Measurements from ENCODE around the gene FEZF2. TPM values are rescaled to one million over a fixed set of nuclear protein-coding genes. Genes with fewer than 3 reads are reported as not detected.

The FEZF2 gene
- total and polyA plus RNA-seq, 8 donors: not detected

DNA sequence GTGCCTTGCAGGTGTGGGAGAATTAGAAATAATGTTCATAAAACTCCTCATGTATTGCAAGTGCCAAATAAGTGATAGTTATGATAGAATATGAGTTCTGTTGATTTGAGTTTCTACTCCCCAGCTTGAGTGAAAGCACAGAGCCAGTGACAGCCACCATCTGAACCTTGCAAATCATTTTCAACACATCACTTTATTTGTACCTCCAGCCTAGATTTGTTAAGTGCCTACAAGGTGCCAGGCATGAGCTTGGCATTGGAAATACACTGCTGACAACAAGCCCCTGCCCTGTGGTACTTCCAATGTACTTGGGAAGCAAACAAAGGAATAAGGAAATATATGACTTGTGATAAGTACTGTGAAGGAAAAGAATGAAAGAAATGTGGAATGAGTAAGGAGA lies 17.0 kb downstream of the FEZF2 start:
- no peaks in the 10 kb centered on the region for H3K36me3 ChIP-seq
- no peak for DNase-seq
- intact Hi-C loops (cut with DNase I; ENCODE audit: low total_unique reads): no loop called here
- no peaks in the 10 kb centered on the region for H3K4me1 ChIP-seq
- H3K27ac ChIP-seq: no peak overlapping the region
- TF ChIP-seq, protein P1, sequence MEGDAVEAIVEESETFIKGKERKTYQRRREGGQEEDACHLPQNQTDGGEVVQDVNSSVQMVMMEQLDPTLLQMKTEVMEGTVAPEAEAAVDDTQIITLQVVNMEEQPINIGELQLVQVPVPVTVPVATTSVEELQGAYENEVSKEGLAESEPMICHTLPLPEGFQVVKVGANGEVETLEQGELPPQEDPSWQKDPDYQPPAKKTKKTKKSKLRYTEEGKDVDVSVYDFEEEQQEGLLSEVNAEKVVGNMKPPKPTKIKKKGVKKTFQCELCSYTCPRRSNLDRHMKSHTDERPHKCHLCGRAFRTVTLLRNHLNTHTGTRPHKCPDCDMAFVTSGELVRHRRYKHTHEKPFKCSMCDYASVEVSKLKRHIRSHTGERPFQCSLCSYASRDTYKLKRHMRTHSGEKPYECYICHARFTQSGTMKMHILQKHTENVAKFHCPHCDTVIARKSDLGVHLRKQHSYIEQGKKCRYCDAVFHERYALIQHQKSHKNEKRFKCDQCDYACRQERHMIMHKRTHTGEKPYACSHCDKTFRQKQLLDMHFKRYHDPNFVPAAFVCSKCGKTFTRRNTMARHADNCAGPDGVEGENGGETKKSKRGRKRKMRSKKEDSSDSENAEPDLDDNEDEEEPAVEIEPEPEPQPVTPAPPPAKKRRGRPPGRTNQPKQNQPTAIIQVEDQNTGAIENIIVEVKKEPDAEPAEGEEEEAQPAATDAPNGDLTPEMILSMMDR (IDR thresholded peaks at IDR 0.05): no peak
- TF ChIP-seq POLR2AphosphoS5 (IDR thresholded peaks at IDR 0.05) (no peak), EP300 (IDR thresholded peaks at IDR 0.05) (no peak), POLR2A (IDR thresholded peaks at IDR 0.05) (no peak)
- H3K9me3 ChIP-seq: no peaks in the 10 kb centered on the region
- H3K27me3 ChIP-seq: peaks cover 0 to 26% (median 0%) of the 10 kb centered on the region in 3 donors
- H3K4me3 ChIP-seq: no peak overlapping the region

- Histone ChIP-seq H3K9me3 (no peaks in the 10 kb centered on the region), H3K4me1 (no peaks in the 10 kb centered on the region), H3K36me3 (no peaks in the 10 kb centered on the region), H3K4me3 (no peak overlapping the region), H3K27me3 (peaks cover 0 to 29% (median 0%) of the 10 kb centered on the region in 3 donors), H3K27ac (no peak overlapping the region)
- TF ChIP-seq EP300 (IDR thresholded peaks at IDR 0.05) (no peak), POLR2AphosphoS5 (IDR thresholded peaks at IDR 0.05) (no peak), POLR2A (IDR thresholded peaks at IDR 0.05) (no peak)
- TF ChIP-seq, protein P1 (IDR thresholded peaks at IDR 0.05): no peak
- intact Hi-C loops (cut with DNase I; ENCODE audit: low total_unique reads): no loop called here
- DNase-seq: no peak
- WGBS, 5 donors: 65 to 76% (median 72%) methylated on average over 3 of the region's 3 CpGs
These were observed 17.6 kb downstream of the FEZF2 start for GRCh38 chr3:62355703-62356102.

DNA sequence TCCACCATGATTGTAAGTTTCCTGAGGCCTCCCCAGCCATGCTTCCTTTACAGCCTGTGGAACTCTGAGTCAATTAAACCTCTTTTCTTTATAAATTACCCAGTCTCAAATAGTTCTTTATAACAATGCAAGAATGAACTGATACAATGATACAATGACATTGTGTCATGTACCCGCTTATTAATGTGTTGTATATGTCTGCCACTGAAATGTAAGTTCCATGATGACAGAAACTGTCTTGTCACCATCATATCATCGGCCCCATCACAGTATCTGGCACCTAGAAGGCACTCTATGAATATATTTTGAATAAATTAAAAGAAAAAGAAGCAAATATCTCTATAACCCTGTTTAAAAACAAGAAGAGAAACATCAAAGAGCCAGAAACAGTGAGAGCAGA lies 29.6 kb downstream of the FEZF2 start:
- WGBS, 5 donors: 68 to 76% (median 73%) methylated on average over 2 of the region's 2 CpGs
- H3K27me3 ChIP-seq: no peaks in the 10 kb centered on the region
- H3K9me3 ChIP-seq: no peaks in the 10 kb centered on the region
- no peaks in the 10 kb centered on the region for H3K36me3 ChIP-seq
- no peak for DNase-seq
- intact Hi-C loops (cut with DNase I; ENCODE audit: low total_unique reads): no loop called here
- TF ChIP-seq, protein P1 (IDR thresholded peaks at IDR 0.05): no peak
- TF ChIP-seq EP300 (IDR thresholded peaks at IDR 0.05) (no peak), POLR2A (IDR thresholded peaks at IDR 0.05) (no peak), POLR2AphosphoS5 (IDR thresholded peaks at IDR 0.05) (no peak)
- H3K4me3 ChIP-seq: no peak overlapping the region
- H3K27ac ChIP-seq: no peak overlapping the region
- H3K4me1 ChIP-seq: no peaks in the 10 kb centered on the region

DNA sequence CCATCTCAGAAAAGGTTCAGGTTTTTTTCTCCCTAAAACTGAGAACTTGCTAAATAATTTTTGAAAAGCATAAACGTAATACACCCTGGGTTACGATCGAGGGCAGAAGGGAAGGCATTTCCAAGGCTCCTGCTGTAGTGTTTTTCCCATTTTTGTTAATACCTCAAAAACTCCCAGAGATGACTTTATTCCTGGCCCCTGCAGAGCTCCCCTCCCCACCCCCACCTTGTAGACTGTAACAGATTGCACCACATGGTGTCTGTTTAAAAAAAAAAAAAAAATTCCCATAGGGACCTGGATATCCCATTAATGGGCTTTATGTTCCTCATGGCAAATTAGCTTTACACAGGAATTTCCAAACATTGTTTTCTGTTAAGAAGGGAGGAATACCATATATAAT lies 38.2 kb downstream of the FEZF2 start:
- no peak for TF ChIP-seq EP300 (IDR thresholded peaks at IDR 0.05)
- no peak for TF ChIP-seq POLR2AphosphoS5 (IDR thresholded peaks at IDR 0.05)
- TF ChIP-seq POLR2A (IDR thresholded peaks at IDR 0.05): no peak
- TF ChIP-seq, protein P1 (IDR thresholded peaks at IDR 0.05): no peak
- no peak overlapping the region for H3K4me3 ChIP-seq
- DNase-seq: no peak
- no peaks in the 10 kb centered on the region for H3K4me1 ChIP-seq
- H3K9me3 ChIP-seq: no peaks in the 10 kb centered on the region
- WGBS, 5 donors: 87 to 97% (median 92%) methylated on average over 3 of the region's 3 CpGs
- H3K36me3 ChIP-seq: no peaks in the 10 kb centered on the region
- no peaks in the 10 kb centered on the region for H3K27me3 ChIP-seq
- intact Hi-C loops (cut with DNase I; ENCODE audit: low total_unique reads): no loop called here
- no peak overlapping the region for H3K27ac ChIP-seq
